Measurements from ENCODE around the gene VCP.
"Not testable (repeated sequence)": the region's sequence is repeated elsewhere in the genome, so short reads cannot be mapped to it uniquely, and the experiment has no call there.

- not testable (repeated sequence) for TF ChIP-seq EZH2 (IDR thresholded peaks at IDR 0.05); POLR2AphosphoS5 (IDR thresholded peaks at IDR 0.05; ENCODE audit: borderline replicate concordance, low read depth, low read length)
Observed at GRCh38 chr9:35023443-35023842, 49.0 kb downstream of the VCP start.
